H1 (cell line): ENCODE results near the gene FHIT.

Source experiments
- CHD1 ChIP-seq: IDR thresholded peaks from 2 replicates; pipeline ENCODE4 v1.6.1; 2012; ENCODE audit warnings: low read depth, low read length, improper control_type of control experiment
- CHD2 ChIP-seq: IDR thresholded peaks from 2 replicates; pipeline ENCODE4 v1.6.1; 2012; ENCODE audit warnings: low read length, improper control_type of control experiment
- CREB1 ChIP-seq: IDR thresholded peaks from 2 replicates; pipeline ENCODE4 v1.6.1; 2012; ENCODE audit warnings: inconsistent platforms
- HDAC6 ChIP-seq: IDR thresholded peaks from one replicate; pipeline ENCODE4 v1.7.1; 2012; ENCODE audit warnings: low read depth, mild to moderate bottlenecking, inconsistent platforms, low read length, moderate library complexity
- JUN ChIP-seq: IDR thresholded peaks from 2 replicates; pipeline ENCODE4 v1.6.1; 2011; ENCODE audit warnings: low read depth, mild to moderate bottlenecking, improper control_type of control experiment, low read length
- TF ChIP-seq, protein P1 (sequence below), 3 experiments: IDR thresholded peaks; 1 replicate in 2 of 3; 2 replicates in 1 of 3; pipeline versions ENCODE4 v1.5.1 to v1.6.1; 2011; ENCODE audit warnings: low read length in 3 of 3, mild to moderate bottlenecking in 3 of 3, inconsistent platforms in 2 of 3, low read depth in 1 of 3, moderate library complexity in 1 of 3; ENCODE audit not compliant: insufficient read depth in 1 of 3; ENCODE audit errors: control extremely low read depth in 1 of 3

DNA sequence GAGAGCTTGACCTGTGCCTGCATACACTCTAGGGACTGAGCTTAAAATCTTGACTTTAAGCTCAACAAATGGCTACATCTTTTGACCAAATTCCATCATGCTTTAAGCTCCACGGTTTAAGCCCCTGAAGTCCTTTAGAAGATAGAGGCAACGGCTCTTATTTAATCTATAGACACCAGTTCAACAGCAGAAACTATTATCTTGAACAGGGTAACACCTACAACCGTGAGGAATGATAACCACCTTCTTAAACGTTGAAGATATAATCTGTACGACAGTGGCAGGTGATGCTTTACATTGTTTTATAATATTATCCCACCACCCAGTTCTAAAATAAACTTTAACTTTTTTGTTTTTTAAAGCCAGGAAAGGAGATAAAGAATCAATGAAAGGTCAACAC is 1007.8 kb downstream of the FHIT start:
- no peak for TF ChIP-seq HDAC6
- TF ChIP-seq, protein P1, sequence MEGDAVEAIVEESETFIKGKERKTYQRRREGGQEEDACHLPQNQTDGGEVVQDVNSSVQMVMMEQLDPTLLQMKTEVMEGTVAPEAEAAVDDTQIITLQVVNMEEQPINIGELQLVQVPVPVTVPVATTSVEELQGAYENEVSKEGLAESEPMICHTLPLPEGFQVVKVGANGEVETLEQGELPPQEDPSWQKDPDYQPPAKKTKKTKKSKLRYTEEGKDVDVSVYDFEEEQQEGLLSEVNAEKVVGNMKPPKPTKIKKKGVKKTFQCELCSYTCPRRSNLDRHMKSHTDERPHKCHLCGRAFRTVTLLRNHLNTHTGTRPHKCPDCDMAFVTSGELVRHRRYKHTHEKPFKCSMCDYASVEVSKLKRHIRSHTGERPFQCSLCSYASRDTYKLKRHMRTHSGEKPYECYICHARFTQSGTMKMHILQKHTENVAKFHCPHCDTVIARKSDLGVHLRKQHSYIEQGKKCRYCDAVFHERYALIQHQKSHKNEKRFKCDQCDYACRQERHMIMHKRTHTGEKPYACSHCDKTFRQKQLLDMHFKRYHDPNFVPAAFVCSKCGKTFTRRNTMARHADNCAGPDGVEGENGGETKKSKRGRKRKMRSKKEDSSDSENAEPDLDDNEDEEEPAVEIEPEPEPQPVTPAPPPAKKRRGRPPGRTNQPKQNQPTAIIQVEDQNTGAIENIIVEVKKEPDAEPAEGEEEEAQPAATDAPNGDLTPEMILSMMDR (IDR thresholded peaks at IDR 0.05; ENCODE audit: control extremely low read depth in 1 of 3, insufficient read depth in 1 of 3, low read depth in 1 of 3, low read length in 3 of 3): no peak
- no peak for TF ChIP-seq CHD1
- no peak for TF ChIP-seq JUN
- no peak for TF ChIP-seq CREB1
- TF ChIP-seq CHD2: no peak
